ENCODE data around the gene FAM200A. TPM values are rescaled to one million over a fixed set of nuclear protein-coding genes. Genes with fewer than 3 reads are reported as not detected.

Gene FAM200A
- total and polyA plus RNA-seq, 2 experiments from 2014 or later, result 7.7 to 7.9 TPM

DNA sequence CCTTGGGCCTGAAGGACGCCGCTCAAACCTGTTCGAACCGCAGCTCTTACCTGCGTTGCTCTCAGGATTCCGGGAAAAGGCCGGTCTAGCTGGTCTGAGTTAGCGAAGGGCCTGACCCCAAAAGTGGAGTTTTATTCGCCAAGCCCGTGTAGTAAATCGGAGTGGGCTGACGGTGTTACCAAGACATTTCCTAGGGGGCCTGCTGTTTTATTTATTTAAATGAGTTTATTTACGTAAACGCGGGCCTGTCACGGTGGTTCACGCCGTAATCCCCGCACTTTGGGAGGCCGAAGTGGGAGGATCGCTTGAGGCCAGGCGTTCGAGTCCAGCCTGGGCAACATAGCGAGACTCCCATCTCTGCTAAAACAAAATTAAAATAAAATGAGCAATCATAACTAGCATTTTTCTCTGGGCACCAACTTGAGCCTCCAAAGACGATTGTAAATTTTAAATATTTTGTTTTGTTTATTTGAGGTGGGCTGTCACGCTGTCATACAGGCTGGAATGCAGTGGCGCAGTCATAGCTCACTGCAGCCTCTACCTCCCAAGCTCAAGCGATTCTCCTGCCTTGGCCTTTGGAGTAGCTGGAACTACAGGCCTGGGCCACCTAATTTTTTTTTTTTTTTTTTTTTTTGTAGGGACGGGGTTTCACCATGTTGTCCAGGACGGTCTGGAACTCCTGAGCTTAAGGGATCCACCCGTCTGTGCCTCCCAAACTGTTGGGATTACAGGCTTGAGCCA lies 7.4 kb upstream of the FAM200A start:
- Mint-ChIP-seq H3K27me3 (ENCODE audit: insufficient read depth, low read depth, poor library complexity) (peaks cover 11% of the 10 kb centered on the region), H3K4me1 (peaks cover 4% of the 10 kb centered on the region), H3K9me3 (no peaks in the 10 kb centered on the region), H3K27ac (peak overlapping the region; percentile 92), H3K4me3 (peak overlapping the region; percentile 98), H3K36me3 (ENCODE audit: low read depth) (peaks cover 45% of the 10 kb centered on the region)
- no peaks in the 10 kb centered on the region for H3K9me2 ChIP-seq (ENCODE audit: insufficient read depth)
- TF ChIP-seq EZH2 (IDR thresholded peaks at IDR 0.05; ENCODE audit: low read depth, unreplicated experiment), result no peak
- no peak for TF ChIP-seq ZNF114 (CRISPR knock-in tag; IDR thresholded peaks at IDR 0.05)
- TF ChIP-seq NANOG (IDR thresholded peaks at IDR 0.05; ENCODE audit: borderline replicate concordance), result no peak
- no peak for TF ChIP-seq STAT1 (IDR thresholded peaks at IDR 0.05; ENCODE audit: unreplicated experiment)
- TF ChIP-seq CREB1 (CRISPR knock-in tag; IDR thresholded peaks at IDR 0.05; ENCODE audit: low read depth), result no peak
- no peak for TF ChIP-seq POLR2AphosphoS5 (IDR thresholded peaks at IDR 0.05; ENCODE audit: low read depth)
- TF ChIP-seq, protein P1, sequence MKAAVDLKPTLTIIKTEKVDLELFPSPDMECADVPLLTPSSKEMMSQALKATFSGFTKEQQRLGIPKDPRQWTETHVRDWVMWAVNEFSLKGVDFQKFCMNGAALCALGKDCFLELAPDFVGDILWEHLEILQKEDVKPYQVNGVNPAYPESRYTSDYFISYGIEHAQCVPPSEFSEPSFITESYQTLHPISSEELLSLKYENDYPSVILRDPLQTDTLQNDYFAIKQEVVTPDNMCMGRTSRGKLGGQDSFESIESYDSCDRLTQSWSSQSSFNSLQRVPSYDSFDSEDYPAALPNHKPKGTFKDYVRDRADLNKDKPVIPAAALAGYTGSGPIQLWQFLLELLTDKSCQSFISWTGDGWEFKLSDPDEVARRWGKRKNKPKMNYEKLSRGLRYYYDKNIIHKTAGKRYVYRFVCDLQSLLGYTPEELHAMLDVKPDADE (IDR thresholded peaks at IDR 0.05), result no peak
- TF ChIP-seq, protein P2, sequence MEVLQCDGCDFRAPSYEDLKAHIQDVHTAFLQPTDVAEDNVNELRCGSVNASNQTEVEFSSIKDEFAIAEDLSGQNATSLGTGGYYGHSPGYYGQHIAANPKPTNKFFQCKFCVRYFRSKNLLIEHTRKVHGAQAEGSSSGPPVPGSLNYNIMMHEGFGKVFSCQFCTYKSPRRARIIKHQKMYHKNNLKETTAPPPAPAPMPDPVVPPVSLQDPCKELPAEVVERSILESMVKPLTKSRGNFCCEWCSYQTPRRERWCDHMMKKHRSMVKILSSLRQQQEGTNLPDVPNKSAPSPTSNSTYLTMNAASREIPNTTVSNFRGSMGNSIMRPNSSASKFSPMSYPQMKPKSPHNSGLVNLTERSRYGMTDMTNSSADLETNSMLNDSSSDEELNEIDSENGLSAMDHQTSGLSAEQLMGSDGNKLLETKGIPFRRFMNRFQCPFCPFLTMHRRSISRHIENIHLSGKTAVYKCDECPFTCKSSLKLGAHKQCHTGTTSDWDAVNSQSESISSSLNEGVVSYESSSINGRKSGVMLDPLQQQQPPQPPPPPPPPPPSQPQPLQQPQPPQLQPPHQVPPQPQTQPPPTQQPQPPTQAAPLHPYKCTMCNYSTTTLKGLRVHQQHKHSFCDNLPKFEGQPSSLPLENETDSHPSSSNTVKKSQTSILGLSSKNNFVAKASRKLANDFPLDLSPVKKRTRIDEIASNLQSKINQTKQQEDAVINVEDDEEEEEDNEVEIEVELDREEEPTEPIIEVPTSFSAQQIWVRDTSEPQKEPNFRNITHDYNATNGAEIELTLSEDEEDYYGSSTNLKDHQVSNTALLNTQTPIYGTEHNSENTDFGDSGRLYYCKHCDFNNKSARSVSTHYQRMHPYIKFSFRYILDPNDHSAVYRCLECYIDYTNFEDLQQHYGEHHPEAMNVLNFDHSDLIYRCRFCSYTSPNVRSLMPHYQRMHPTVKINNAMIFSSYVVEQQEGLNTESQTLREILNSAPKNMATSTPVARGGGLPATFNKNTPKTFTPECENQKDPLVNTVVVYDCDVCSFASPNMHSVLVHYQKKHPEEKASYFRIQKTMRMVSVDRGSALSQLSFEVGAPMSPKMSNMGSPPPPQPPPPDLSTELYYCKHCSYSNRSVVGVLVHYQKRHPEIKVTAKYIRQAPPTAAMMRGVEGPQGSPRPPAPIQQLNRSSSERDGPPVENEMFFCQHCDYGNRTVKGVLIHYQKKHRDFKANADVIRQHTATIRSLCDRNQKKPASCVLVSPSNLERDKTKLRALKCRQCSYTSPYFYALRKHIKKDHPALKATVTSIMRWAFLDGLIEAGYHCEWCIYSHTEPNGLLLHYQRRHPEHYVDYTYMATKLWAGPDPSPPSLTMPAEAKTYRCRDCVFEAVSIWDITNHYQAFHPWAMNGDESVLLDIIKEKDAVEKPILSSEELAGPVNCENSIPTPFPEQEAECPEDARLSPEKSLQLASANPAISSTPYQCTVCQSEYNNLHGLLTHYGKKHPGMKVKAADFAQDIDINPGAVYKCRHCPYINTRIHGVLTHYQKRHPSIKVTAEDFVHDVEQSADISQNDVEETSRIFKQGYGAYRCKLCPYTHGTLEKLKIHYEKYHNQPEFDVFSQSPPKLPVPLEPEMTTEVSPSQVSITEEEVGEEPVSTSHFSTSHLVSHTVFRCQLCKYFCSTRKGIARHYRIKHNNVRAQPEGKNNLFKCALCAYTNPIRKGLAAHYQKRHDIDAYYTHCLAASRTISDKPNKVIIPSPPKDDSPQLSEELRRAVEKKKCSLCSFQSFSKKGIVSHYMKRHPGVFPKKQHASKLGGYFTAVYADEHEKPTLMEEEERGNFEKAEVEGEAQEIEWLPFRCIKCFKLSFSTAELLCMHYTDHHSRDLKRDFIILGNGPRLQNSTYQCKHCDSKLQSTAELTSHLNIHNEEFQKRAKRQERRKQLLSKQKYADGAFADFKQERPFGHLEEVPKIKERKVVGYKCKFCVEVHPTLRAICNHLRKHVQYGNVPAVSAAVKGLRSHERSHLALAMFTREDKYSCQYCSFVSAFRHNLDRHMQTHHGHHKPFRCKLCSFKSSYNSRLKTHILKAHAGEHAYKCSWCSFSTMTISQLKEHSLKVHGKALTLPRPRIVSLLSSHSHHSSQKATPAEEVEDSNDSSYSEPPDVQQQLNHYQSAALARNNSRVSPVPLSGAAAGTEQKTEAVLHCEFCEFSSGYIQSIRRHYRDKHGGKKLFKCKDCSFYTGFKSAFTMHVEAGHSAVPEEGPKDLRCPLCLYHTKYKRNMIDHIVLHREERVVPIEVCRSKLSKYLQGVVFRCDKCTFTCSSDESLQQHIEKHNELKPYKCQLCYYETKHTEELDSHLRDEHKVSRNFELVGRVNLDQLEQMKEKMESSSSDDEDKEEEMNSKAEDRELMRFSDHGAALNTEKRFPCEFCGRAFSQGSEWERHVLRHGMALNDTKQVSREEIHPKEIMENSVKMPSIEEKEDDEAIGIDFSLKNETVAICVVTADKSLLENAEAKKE (CRISPR knock-in tag; IDR thresholded peaks at IDR 0.05), result no peak
- no peak for TF ChIP-seq ZNF331 (CRISPR knock-in tag; IDR thresholded peaks at IDR 0.05; ENCODE audit: low read depth)
- TF ChIP-seq, protein P3, sequence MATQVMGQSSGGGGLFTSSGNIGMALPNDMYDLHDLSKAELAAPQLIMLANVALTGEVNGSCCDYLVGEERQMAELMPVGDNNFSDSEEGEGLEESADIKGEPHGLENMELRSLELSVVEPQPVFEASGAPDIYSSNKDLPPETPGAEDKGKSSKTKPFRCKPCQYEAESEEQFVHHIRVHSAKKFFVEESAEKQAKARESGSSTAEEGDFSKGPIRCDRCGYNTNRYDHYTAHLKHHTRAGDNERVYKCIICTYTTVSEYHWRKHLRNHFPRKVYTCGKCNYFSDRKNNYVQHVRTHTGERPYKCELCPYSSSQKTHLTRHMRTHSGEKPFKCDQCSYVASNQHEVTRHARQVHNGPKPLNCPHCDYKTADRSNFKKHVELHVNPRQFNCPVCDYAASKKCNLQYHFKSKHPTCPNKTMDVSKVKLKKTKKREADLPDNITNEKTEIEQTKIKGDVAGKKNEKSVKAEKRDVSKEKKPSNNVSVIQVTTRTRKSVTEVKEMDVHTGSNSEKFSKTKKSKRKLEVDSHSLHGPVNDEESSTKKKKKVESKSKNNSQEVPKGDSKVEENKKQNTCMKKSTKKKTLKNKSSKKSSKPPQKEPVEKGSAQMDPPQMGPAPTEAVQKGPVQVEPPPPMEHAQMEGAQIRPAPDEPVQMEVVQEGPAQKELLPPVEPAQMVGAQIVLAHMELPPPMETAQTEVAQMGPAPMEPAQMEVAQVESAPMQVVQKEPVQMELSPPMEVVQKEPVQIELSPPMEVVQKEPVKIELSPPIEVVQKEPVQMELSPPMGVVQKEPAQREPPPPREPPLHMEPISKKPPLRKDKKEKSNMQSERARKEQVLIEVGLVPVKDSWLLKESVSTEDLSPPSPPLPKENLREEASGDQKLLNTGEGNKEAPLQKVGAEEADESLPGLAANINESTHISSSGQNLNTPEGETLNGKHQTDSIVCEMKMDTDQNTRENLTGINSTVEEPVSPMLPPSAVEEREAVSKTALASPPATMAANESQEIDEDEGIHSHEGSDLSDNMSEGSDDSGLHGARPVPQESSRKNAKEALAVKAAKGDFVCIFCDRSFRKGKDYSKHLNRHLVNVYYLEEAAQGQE (IDR thresholded peaks at IDR 0.05; ENCODE audit: unreplicated experiment), result no peak
- TF ChIP-seq JUNB (IDR thresholded peaks at IDR 0.05; ENCODE audit: unreplicated experiment), result no peak
- no peak for TF ChIP-seq EZH2phosphoT487 (IDR thresholded peaks at IDR 0.05; ENCODE audit: unreplicated experiment)
- peaks cover 20% of the 10 kb centered on the region for H4K20me1 ChIP-seq (replicated peaks; ENCODE audit: insufficient read depth)
- H3F3A ChIP-seq (replicated peaks; ENCODE audit: low read depth), result peaks cover 29% of the 10 kb centered on the region
- peaks cover 49% of the 10 kb centered on the region for H3K79me2 ChIP-seq (replicated peaks; ENCODE audit: insufficient read depth)
- peak; percentile 62 for DNase-seq (ENCODE audit: low spot score)
- H3K27ac ChIP-seq (ENCODE audit: low read depth), result peak overlapping the region; percentile 96
- peaks cover 7% of the 10 kb centered on the region for H3K4me1 ChIP-seq (ENCODE audit: insufficient read depth)
- H3K4me2 ChIP-seq, result peak overlapping the region; percentile 98
- peak overlapping the region; percentile 92 for H2AFZ ChIP-seq
- peak overlapping the region; percentile 99 for H3K4me3 ChIP-seq
- no peak for ATAC-seq
- H3K36me3 ChIP-seq (ENCODE audit: insufficient read depth), result peaks cover 28% of the 10 kb centered on the region
- no peaks in the 10 kb centered on the region for H3K27me3 ChIP-seq (ENCODE audit: insufficient read depth)

All from GM23338 (cell line).